Karpas-422 (cell line): ENCODE measurements around the gene PRKG1. TPM values are rescaled to one million over a fixed set of nuclear protein-coding genes. Genes with fewer than 3 reads are reported as not detected.
"Not testable (repeated sequence)": the region's sequence is repeated elsewhere in the genome, so short reads cannot be mapped to it uniquely, and the experiment has no call there.

Experiments
- DNase-seq: peaks from one replicate; pipeline ENCODE4 v3.0.0-alpha.2; 2015
- H2AFZ ChIP-seq: fragments of 200-600 bp; sonication (generic); 2 replicates; pipeline ENCODE4 v1.6.1; 2014; ENCODE audit warnings: antibody characterized with exemption, low read length, mixed read lengths
- H3K27ac ChIP-seq: fragments of 200-600 bp; sonication (generic); 2 replicates; pipeline ENCODE4 v1.5.1; 2014; ENCODE audit warnings: mild to moderate bottlenecking, low read length, moderate library complexity
- H3K27me3 ChIP-seq: fragments of 200-600 bp; sonication (generic); 2 replicates; pipeline ENCODE4 v1.6.1; 2014; ENCODE audit warnings: low read length, mixed read lengths
- H3K36me3 ChIP-seq: fragments of 200-600 bp; sonication (generic); 2 replicates; pipeline ENCODE4 v1.6.1; 2014; ENCODE audit warnings: low read length, mixed read lengths; ENCODE audit not compliant: insufficient read depth
- H3K4me1 ChIP-seq: fragments of 200-600 bp; sonication (generic); 2 replicates; pipeline ENCODE4 v1.6.1; 2014; ENCODE audit warnings: mild to moderate bottlenecking, low read length, mixed read lengths
- H3K4me2 ChIP-seq: fragments of 200-600 bp; sonication (generic); 2 replicates; pipeline ENCODE4 v1.6.1; 2014; ENCODE audit warnings: low read length, low read depth, mild to moderate bottlenecking; ENCODE audit not compliant: poor library complexity, severe bottlenecking
- H3K4me3 ChIP-seq: fragments of 200-600 bp; sonication (generic); 2 replicates; pipeline ENCODE4 v1.5.1; 2014; ENCODE audit warnings: mild to moderate bottlenecking, antibody characterized with exemption, low read length, mixed read lengths
- H3K79me2 ChIP-seq: fragments of 200-600 bp; sonication (generic); 2 replicates; pipeline ENCODE4 v1.6.1; 2014; ENCODE audit warnings: mild to moderate bottlenecking, low read length, mixed read lengths
- H3K9ac ChIP-seq: fragments of 200-600 bp; sonication (generic); 2 replicates; pipeline ENCODE4 v1.6.0; 2014; ENCODE audit warnings: low read length
- H3K9me2 ChIP-seq: fragments of 200-600 bp; sonication (generic), shearing (Covaris generic); replicated peaks from 2 replicates; pipeline ENCODE4 v1.6.0; 2014; ENCODE audit warnings: mild to moderate bottlenecking, low read length, moderate library complexity; ENCODE audit not compliant: insufficient read depth
- H3K9me3 ChIP-seq: fragments of 300-700, 200-600 bp; sonication (generic); 2 replicates; pipeline ENCODE4 v1.6.1; 2014; ENCODE audit warnings: low read length, mixed read lengths
- H4K20me1 ChIP-seq: fragments of 200-600 bp; sonication (generic); 2 replicates; pipeline ENCODE4 v1.6.1; 2014; ENCODE audit warnings: mild to moderate bottlenecking, antibody characterized with exemption, low read length, low read depth; ENCODE audit not compliant: insufficient read depth
- total RNA-seq: library from RNA; depleted of rRNA; stranded (reverse); fragments of >200 nt; shearing (Covaris generic); gene quantifications from 2 replicates; pipeline ENCODE4 v1.2.3, GENCODE V29; 2014; ENCODE audit warnings: low replicate concordance

The PRKG1 gene
- total RNA-seq, 1 experiment from 2014 or later: not detected

- H3K27ac ChIP-seq: no peak overlapping the region
- no peaks in the 10 kb centered on the region for H3K79me2 ChIP-seq
- H3K4me2 ChIP-seq: no peak overlapping the region
These were observed 1111.0 kb downstream of the PRKG1 start for GRCh38 chr10:52185256-52185655.

GRCh38 chr10:52187521-52188258 is 1113.4 kb downstream of the PRKG1 start:
- no peak for DNase-seq
- Histone ChIP-seq H4K20me1 (no peaks in the 10 kb centered on the region), H3K36me3 (no peaks in the 10 kb centered on the region), H3K4me3 (no peak overlapping the region), H3K4me2 (no peak overlapping the region), H3K27me3 (no peaks in the 10 kb centered on the region), H3K9me2 (no peaks in the 10 kb centered on the region), H3K9me3 (peaks cover 22% of the 10 kb centered on the region), H3K27ac (no peak overlapping the region), H3K79me2 (no peaks in the 10 kb centered on the region), H3K9ac (no peak overlapping the region), H2AFZ (no peak overlapping the region), H3K4me1 (no peaks in the 10 kb centered on the region)

More at GRCh38 chr10:52185256-52185655, 1111.0 kb downstream of the PRKG1 start:
- Histone ChIP-seq H3K4me1 (no peaks in the 10 kb centered on the region), H3K4me3 (no peak overlapping the region), H3K9me3 (peaks cover 28% of the 10 kb centered on the region), H2AFZ (no peak overlapping the region), H3K9me2 (no peaks in the 10 kb centered on the region), H3K27me3 (no peaks in the 10 kb centered on the region), H3K36me3 (no peaks in the 10 kb centered on the region), H3K9ac (no peak overlapping the region), H4K20me1 (no peaks in the 10 kb centered on the region)
- no peak for DNase-seq

GRCh38 chr10:52191049-52191448 is 1116.8 kb downstream of the PRKG1 start:
- no peaks in the 10 kb centered on the region for H4K20me1 ChIP-seq
- no peak overlapping the region for H3K4me3 ChIP-seq
- H3K27me3 ChIP-seq: no peaks in the 10 kb centered on the region
- no peak overlapping the region for H3K27ac ChIP-seq
- DNase-seq: no peak
- no peaks in the 10 kb centered on the region for H3K36me3 ChIP-seq
- no peak overlapping the region for H2AFZ ChIP-seq
- H3K4me1 ChIP-seq: no peaks in the 10 kb centered on the region
- no peaks in the 10 kb centered on the region for H3K79me2 ChIP-seq
- no peak overlapping the region for H3K4me2 ChIP-seq
- no peak overlapping the region for H3K9ac ChIP-seq
- no peaks in the 10 kb centered on the region for H3K9me2 ChIP-seq
- peaks cover 13% of the 10 kb centered on the region; the same call in 1 of the 2 replicates for H3K9me3 ChIP-seq

- no peak overlapping the region for H3K4me2 ChIP-seq
- H3K4me3 ChIP-seq: no peak overlapping the region
- H3K79me2 ChIP-seq: no peaks in the 10 kb centered on the region
- no peak overlapping the region for H3K27ac ChIP-seq
- H3K9me3 ChIP-seq: peaks cover 4% of the 10 kb centered on the region; the same call in 1 of the 2 replicates
- no peaks in the 10 kb centered on the region for H3K4me1 ChIP-seq
- no peak overlapping the region for H3K9ac ChIP-seq
- no peaks in the 10 kb centered on the region for H4K20me1 ChIP-seq
- no peaks in the 10 kb centered on the region for H3K36me3 ChIP-seq
- no peak overlapping the region for H2AFZ ChIP-seq
- H3K9me2 ChIP-seq: no peaks in the 10 kb centered on the region
- no peak for DNase-seq
- no peaks in the 10 kb centered on the region for H3K27me3 ChIP-seq
These were observed 1119.9 kb downstream of the PRKG1 start for GRCh38 chr10:52194191-52194590.

- no peaks in the 10 kb centered on the region for H3K36me3 ChIP-seq
- no peaks in the 10 kb centered on the region for H3K27me3 ChIP-seq
- H3K79me2 ChIP-seq: no peaks in the 10 kb centered on the region
- no peaks in the 10 kb centered on the region; the same call in 1 of the 2 replicates for H3K9me3 ChIP-seq
- no peak overlapping the region for H3K9ac ChIP-seq
- no peaks in the 10 kb centered on the region for H3K4me1 ChIP-seq
- no peaks in the 10 kb centered on the region for H4K20me1 ChIP-seq
- H2AFZ ChIP-seq: no peak overlapping the region
- no peak for DNase-seq
- H3K4me2 ChIP-seq: no peak overlapping the region
- H3K27ac ChIP-seq: no peak overlapping the region
- H3K9me2 ChIP-seq: no peaks in the 10 kb centered on the region
- no peak overlapping the region for H3K4me3 ChIP-seq
These were observed 1120.4 kb downstream of the PRKG1 start for GRCh38 chr10:52194716-52195115.

GRCh38 chr10:52197098-52197497 is 1122.8 kb downstream of the PRKG1 start:
- no peak overlapping the region for H3K27ac ChIP-seq
- H3K9ac ChIP-seq: no peak overlapping the region
- H3K4me1 ChIP-seq: no peaks in the 10 kb centered on the region
- no peaks in the 10 kb centered on the region for H3K36me3 ChIP-seq
- no peaks in the 10 kb centered on the region for H3K9me2 ChIP-seq
- DNase-seq: no peak
- no peak overlapping the region for H3K4me2 ChIP-seq
- H3K9me3 ChIP-seq: no peaks in the 10 kb centered on the region; the same call in 1 of the 2 replicates
- no peaks in the 10 kb centered on the region for H4K20me1 ChIP-seq
- H3K4me3 ChIP-seq: no peak overlapping the region
- H3K27me3 ChIP-seq: no peaks in the 10 kb centered on the region
- H3K79me2 ChIP-seq: no peaks in the 10 kb centered on the region
- H2AFZ ChIP-seq: no peak overlapping the region

GRCh38 chr10:52198540-52198939 is 1124.3 kb downstream of the PRKG1 start:
- H3K9me3 ChIP-seq: no peaks in the 10 kb centered on the region; the same call in 1 of the 2 replicates
- H3K9ac ChIP-seq: no peak overlapping the region
- no peak for DNase-seq
- no peaks in the 10 kb centered on the region for H4K20me1 ChIP-seq
- H3K4me1 ChIP-seq: no peaks in the 10 kb centered on the region
- no peaks in the 10 kb centered on the region for H3K79me2 ChIP-seq
- no peak overlapping the region for H2AFZ ChIP-seq
- no peaks in the 10 kb centered on the region for H3K9me2 ChIP-seq
- H3K27me3 ChIP-seq: no peaks in the 10 kb centered on the region
- no peak overlapping the region for H3K27ac ChIP-seq
- H3K36me3 ChIP-seq: no peaks in the 10 kb centered on the region
- H3K4me2 ChIP-seq: no peak overlapping the region
- H3K4me3 ChIP-seq: no peak overlapping the region

- H2AFZ ChIP-seq, H3K27me3 ChIP-seq, H3K4me3 ChIP-seq, H3K79me2 ChIP-seq, H3K4me2 ChIP-seq, H3K27ac ChIP-seq, H3K9me3 ChIP-seq, DNase-seq, H3K4me1 ChIP-seq, H3K9me2 ChIP-seq, H3K36me3 ChIP-seq, H4K20me1 ChIP-seq, H3K9ac ChIP-seq: not testable (repeated sequence)
These were observed 1130.6 kb downstream of the PRKG1 start for GRCh38 chr10:52204906-52205305.
